Ammon's horn (tissue), 1 donor: ENCODE measurements around the gene TEX19.
"Not testable (repeated sequence)": the region's sequence is repeated elsewhere in the genome, so short reads cannot be mapped to it uniquely, and the experiment has no call there.

Experiments used
- DNase-seq: peaks from one replicate; pipeline ENCODE4 v3.0.0-alpha.2; 2016; ENCODE audit warnings: low spot score

The TEX19 gene

DNA sequence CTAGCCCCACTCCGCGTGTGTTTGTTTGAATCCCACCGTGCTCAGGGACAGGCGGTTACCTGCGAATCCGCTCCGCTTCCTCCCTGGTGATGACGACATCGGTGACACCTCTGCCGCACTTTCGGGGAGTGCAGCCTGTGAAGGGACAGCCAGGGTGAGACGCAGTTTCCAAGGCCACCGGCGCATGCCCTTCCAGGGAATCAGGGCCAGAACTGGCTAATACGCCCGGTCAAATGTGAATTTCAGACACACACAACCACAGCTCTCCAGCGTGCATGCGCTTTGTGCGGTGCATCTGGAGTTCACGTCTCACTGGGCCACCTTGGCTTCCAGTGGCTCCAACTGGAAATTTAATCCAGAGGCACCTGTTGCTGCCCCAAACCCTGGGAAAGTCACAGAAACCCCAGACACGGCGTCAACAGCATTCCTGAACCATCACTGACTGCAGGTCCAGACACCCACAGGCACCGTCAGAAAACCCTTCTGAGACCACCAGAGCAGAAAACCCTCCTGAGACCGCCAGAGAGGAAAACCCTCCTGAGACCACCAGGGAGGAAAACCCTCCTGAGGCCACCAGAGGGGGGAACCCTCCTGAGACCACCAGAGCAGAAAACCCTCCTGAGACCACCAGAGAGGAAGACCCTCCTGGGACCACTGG is 52.5 kb downstream of the TEX19 start:
- no peak for DNase-seq

DNA sequence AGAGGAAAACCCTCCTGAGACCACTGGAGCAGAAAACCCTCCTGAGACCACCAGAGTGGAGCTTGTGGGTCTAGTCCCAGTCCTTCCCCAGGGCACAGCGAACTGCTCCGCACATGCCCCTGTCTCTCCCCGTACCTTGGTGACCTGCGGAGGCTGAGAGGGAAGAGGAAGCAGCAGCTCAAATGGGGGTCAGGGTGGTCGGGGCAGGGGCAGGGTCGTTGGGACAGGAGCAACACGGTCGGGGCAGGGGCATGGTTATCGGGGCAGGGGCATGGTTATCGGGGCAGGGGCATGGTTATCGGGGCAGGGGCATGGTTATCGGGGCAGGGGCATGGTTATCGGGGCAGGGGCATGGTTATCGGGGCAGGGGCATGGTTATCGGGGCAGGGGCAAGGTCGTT is 53.0 kb downstream of the TEX19 start:
- not testable (repeated sequence) for DNase-seq

DNA sequence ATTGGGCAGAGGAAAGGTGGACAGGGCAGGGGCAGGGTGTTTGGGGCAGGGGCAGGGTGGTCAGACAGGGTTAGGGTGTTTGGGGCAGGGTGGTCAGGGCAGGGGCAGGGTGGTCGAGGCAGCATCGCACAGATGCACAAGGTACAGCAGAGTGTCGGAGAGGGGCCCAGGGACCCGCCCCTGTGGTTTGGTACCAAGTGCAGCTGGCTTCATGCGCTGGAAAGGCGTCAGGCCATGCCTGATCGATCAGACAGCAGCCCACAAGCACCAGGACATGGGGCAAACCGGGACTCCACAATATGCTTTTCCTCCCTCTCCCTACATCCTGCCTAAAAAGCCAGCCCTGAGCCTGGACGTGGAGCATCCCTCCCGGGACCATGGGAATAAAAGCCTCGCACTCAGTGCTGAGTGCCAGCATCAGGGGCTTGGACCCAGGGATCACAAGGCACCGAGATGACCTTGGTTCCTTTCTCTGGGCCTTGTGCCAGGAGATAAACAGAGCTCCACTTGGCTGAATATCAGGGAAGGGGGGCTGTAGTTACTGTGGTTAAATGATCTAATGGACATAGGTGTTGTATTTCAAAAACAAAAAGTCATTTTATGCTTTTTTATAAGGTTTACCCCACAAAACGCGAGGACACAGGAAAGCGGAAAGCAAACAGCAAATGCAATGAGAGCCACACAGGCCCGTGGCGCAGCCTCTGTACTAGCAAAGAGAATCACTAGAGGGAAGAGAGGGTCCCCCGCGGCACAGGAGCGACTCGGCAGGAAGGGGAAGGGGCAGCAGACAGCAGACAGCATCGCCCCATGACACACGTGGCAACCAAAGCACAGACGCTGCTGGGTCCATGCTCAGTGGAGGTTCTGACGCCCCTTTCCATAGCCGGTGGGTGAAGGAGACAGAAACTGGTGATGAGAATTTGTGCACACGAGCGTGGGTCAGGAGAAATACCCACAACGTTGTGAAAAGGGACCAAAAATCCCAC is 53.8 kb downstream of the TEX19 start:
- no peak for DNase-seq
